Activated CD8-positive, alpha-beta memory T cell treated with anti-CD3 and anti-CD28 coated beads for 1 hour (primary cell): ENCODE results near the gene RAET1E.
"Not testable (repeated sequence)": the region's sequence is repeated elsewhere in the genome, so short reads cannot be mapped to it uniquely, and the experiment has no call there.

ENCODE experiments used
- DNase-seq, 2 donors: peaks; one replicate each; pipeline ENCODE4 v3.0.0-alpha.2; 2020; ENCODE audit warnings: low read depth in 1 of 2; ENCODE audit errors: extremely low read depth in 1 of 2

RAET1E gene, protein sequence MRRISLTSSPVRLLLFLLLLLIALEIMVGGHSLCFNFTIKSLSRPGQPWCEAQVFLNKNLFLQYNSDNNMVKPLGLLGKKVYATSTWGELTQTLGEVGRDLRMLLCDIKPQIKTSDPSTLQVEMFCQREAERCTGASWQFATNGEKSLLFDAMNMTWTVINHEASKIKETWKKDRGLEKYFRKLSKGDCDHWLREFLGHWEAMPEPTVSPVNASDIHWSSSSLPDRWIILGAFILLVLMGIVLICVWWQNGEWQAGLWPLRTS

GRCh38 chr6:149897855-149898744, at the start of gene RAET1E:
Gene RAET1E, minus strand, starts transcription at chr6:149898113. Its CDS starts 7,212 bp downstream, at chr6:149890901.
- no peak for DNase-seq

DNA sequence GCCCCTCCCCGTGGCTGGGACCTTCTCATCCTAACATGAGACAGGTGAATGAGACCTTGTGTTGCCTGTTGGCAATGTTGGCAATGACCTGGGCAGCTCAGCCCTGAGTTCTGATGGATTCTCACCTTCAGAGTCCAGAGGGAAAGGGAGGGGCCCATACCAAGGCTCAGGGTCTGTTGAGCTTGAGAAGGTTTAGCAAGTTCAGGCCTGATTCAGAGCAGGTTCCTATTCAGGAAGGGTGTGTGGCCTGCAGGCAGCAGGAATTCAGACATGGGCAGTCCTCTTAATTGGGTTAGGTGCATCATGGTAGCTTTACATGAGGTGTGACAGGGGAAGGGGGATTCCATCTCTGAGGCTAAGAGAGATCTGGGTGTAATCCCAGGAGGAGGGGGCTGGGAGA, 49.6 kb upstream of the RAET1E start:
- not testable (repeated sequence) for DNase-seq

GRCh38 chr6:149946631-149947030, 48.7 kb upstream of the RAET1E start:
- not testable (repeated sequence) for DNase-seq

DNA sequence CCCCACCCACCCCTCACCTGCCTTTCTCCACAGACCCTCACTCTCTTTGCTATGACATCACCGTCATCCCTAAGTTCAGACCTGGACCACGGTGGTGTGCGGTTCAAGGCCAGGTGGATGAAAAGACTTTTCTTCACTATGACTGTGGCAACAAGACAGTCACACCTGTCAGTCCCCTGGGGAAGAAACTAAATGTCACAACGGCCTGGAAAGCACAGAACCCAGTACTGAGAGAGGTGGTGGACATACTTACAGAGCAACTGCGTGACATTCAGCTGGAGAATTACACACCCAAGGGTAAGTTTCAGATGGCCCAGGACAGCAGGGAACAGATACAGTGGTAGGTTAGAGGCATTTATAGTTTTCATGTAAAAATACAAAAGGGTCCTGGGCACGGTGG, 47.4 kb upstream of the RAET1E start:
- DNase-seq, result not testable (repeated sequence)

- DNase-seq, result not testable (repeated sequence)
Observed at GRCh38 chr6:149943321-149943720, 45.4 kb upstream of the RAET1E start.

GRCh38 chr6:149942461-149942829, 44.5 kb upstream of the RAET1E start:
- no peak for DNase-seq

- peak; percentile 80 to 91 for DNase-seq
Observed at GRCh38 chr6:149941583-149942460, 43.9 kb upstream of the RAET1E start, which contains the start of gene ULBP2. Gene ULBP2, plus strand, starts transcription at chr6:149942014. Its CDS starts 59 bp downstream, at chr6:149942073.

- no peak for DNase-seq
Observed at GRCh38 chr6:149940672-149940982, 42.7 kb upstream of the RAET1E start.

DNA sequence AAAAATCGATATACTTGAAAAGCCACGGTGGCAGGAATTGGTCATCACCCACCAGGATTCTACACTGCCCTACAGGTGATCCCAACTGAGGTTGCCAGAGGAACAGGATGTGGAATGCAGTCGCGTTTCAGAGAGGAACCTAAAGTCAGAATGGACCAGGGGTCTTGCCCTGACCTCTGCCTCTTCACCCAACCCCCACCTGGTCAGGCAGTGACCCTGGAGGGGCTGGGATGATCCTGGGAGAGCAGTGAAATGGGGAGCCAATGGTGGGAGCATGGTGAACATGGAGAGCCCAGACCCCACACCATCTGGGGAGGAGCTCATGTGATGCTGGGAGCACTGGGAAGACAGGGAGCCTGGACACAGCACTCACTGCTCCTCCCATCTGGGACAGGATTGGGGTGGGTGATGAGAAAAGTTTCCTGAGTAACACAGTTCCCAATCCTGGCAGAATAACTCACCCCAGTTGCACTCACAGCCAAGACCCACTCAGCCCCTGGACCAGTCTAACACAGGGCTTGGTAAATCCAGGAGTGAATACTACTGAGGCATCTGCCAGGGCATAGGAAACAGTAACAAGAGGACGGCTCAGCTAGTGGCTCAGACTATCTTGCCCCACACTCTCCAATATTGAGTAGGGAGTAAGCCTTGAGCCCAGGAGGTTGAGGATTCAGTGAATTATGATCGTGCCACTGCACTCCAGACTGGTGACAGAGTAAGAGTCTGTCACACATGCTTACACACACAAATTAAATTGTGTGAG, 42.2 kb upstream of the RAET1E start:
- no peak for DNase-seq

- DNase-seq, result no peak
Observed at GRCh38 chr6:149939356-149939648, 41.4 kb upstream of the RAET1E start.

- no peak for DNase-seq
Observed at GRCh38 chr6:149938571-149939355, 40.9 kb upstream of the RAET1E start.

- not testable (repeated sequence) for DNase-seq
Observed at GRCh38 chr6:149938013-149938570, 40.2 kb upstream of the RAET1E start.

GRCh38 chr6:149936743-149937142, 38.8 kb upstream of the RAET1E start:
- no peak for DNase-seq

GRCh38 chr6:149935668-149936067, 37.8 kb upstream of the RAET1E start:
- no peak for DNase-seq

GRCh38 chr6:149935246-149935645, 37.3 kb upstream of the RAET1E start:
- DNase-seq, result no peak

GRCh38 chr6:149934249-149935156, 36.6 kb upstream of the RAET1E start:
- DNase-seq, result peak; percentile 47 to 52

- no peak for DNase-seq
Observed at GRCh38 chr6:149933461-149933860, 35.5 kb upstream of the RAET1E start.

DNA sequence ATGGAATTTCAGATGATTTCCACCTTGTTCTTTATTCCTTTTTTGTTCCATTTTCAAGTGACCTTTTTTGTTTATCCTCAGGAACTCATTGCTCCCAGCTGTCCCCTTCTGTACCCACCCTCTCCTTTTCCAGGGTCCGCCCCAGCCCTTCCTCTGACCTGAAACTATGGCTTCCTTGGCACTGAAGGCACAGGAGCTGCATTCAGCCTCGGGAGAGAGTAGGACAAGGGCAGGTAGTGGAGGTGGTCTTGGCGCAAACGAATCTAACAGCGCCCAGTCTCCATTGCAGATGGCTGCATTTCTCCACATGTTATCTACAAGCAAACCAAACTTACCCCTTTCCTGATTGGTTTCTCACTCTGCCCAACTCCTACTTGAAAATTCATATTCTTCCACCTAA, 35.1 kb upstream of the RAET1E start:
- no peak for DNase-seq

DNA sequence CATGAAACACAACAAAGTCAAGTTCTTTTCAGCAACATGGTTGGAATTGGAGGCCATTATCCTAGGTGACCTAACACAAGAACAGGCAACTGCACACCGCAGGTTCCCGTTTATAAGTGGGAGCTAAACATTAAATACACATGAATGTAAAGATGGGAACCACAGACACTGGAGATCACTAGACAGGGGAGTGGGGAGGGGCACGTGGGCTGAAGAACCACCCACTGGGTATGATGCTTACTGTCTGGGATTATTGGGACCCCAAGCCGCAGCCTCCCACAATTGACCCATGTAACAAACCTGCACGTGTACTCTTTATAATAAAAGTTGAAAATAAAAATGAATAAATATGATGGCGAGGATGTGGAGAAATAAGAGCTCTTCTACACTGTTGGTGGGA, 33.6 kb upstream of the RAET1E start:
- DNase-seq, result no peak
